Uterus (tissue), 2 donors: Measurements from ENCODE around the gene NLGN1.

Source experiments
- POLR2A ChIP-seq, 2 donors: fragments of 450-650 bp; IDR thresholded peaks; one replicate each; pipeline ENCODE4 v1.6.1; 2016; ENCODE audit warnings: antibody characterized with exemption in 2 of 2, mild to moderate bottlenecking in 1 of 2, moderate library complexity in 1 of 2
- TF ChIP-seq, protein P1 (sequence below), 4 experiments: fragments of 200-600 bp in 2 of 4; fragments of 450-650 bp in 2 of 4; sonication (generic) in 2 of 4; IDR thresholded peaks; one replicate each; pipeline ENCODE4 v1.5.1; 2016 to 2019; ENCODE audit warnings: antibody characterized with exemption in 4 of 4, mild to moderate bottlenecking in 2 of 4, moderate library complexity in 1 of 4

DNA sequence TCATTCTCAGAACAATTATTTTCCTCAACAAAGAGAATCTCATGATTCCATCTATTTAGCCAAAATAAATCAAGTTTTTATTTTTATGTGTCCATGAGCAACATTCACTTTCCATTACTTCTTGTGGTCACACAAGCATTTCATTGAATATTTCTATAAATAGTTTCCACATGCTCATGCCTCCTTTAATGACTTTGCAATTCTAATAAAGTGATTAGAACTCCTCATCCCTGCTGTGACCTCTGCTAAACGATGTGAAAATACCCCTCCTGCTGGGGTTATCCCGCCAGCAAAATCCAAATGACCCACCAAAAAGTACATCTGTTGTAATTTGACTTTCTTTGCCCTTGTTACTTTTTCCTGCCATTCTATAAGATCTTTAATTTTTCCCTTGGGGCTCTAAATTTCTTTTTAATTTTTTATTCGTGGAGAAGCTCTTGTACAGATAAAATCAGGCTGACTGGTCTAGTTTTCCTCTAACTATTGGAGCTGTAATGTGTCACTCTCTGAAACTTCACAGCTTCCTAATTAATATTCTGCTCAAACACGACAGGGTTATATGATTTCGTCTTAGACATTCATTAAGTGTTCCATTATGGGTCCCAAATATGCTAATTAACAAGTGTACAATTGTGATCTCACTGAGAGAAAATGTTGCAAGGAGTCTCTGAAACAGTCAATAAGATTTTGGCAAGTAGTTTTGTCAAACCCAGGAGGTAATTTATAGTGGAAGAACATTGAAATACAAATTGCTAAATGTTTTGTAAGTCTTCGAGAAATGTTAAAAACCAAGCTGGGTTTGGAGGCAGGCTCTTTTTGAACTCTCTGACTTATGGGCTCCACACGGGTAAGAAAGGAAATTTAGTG lies 928.5 kb downstream of the NLGN1 start:
- TF ChIP-seq, protein P1, sequence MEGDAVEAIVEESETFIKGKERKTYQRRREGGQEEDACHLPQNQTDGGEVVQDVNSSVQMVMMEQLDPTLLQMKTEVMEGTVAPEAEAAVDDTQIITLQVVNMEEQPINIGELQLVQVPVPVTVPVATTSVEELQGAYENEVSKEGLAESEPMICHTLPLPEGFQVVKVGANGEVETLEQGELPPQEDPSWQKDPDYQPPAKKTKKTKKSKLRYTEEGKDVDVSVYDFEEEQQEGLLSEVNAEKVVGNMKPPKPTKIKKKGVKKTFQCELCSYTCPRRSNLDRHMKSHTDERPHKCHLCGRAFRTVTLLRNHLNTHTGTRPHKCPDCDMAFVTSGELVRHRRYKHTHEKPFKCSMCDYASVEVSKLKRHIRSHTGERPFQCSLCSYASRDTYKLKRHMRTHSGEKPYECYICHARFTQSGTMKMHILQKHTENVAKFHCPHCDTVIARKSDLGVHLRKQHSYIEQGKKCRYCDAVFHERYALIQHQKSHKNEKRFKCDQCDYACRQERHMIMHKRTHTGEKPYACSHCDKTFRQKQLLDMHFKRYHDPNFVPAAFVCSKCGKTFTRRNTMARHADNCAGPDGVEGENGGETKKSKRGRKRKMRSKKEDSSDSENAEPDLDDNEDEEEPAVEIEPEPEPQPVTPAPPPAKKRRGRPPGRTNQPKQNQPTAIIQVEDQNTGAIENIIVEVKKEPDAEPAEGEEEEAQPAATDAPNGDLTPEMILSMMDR (IDR thresholded peaks at IDR 0.05): no peak
- no peak for TF ChIP-seq POLR2A (IDR thresholded peaks at IDR 0.05)
